ENCODE results near the gene PTGER1.
A peak's percentile ranks its signal among the peaks of the same experiment; 100 is the strongest.

The PTGER1 gene

GRCh38 chr19:14433554-14434501, 41.3 kb downstream of the PTGER1 start:
- Mint-ChIP-seq H3K36me3 (ENCODE audit: low read depth) (peaks cover 9% of the 10 kb centered on the region), H3K4me3 (peak overlapping the region; percentile 82), H3K27ac (peak overlapping the region; percentile 72), H3K27me3 (ENCODE audit: low read depth) (peaks cover 7% of the 10 kb centered on the region), H3K4me1 (ENCODE audit: low read depth) (peaks cover 27% of the 10 kb centered on the region), H3K9me3 (no peaks in the 10 kb centered on the region)
- no peak for DNase-seq (ENCODE audit: low spot score)

DNA sequence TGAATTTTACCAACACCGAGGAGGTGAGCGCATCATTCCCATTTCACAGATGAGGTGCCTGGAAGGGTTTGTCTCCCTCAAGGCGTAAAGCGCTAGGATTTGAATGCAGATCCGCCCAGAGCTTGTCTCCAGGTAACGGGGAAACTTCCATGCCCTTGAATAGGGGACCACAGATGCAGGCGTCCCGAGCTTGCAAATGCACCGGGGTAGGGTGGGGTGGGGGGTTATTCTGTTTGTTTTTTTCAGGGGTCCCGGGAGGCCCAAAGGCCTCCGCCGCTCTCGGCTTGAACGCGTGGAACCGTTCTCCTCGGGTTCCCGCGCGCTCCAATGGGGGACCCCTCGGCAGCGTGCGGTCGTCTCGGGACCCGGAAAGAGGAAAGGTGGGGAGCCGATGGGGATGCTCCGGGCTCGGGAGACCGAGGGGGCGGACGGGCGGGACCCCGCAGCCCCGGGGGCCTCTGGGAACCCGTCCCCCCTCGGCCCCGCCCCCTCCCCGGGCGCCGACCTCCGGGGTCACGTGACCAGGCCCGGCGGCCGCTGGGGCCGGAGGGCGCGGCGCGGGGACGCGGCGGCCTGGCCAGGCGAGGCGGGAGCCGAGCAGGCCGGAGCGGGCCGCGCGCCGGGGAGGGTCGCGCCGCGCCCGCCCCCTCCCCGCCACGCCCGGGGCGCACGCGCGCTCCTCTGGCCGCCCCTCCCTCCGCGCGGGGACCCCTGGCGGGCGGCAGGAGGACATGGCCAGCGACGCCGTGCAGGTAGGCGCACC, 42.2 kb downstream of the PTGER1 start, which contains the start of gene PKN1:
TSS of gene PKN1 (plus strand) at position 516 of the 763 bp plus-strand sequence. CDS start at position 732, 216 bp downstream.
- peaks cover 7% of the 10 kb centered on the region for H3K27me3 Mint-ChIP-seq (ENCODE audit: low read depth)
- peak within 1 kb of the TSS; percentile 88 for H3K27ac Mint-ChIP-seq
- H3K4me3 Mint-ChIP-seq, result peak within 1 kb of the TSS; percentile 87
- peak; percentile 62 for DNase-seq (ENCODE audit: low spot score)
- peaks cover 8% of the 10 kb centered on the region for H3K36me3 Mint-ChIP-seq (ENCODE audit: low read depth)
- H3K9me3 Mint-ChIP-seq, result no peaks in the 10 kb centered on the region
- peaks cover 21% of the 10 kb centered on the region for H3K4me1 Mint-ChIP-seq (ENCODE audit: low read depth)

- Mint-ChIP-seq H3K4me3 (peak overlapping the region; percentile 37), H3K27ac (no peak overlapping the region), H3K27me3 (ENCODE audit: low read depth) (peaks cover 10% of the 10 kb centered on the region), H3K9me3 (no peaks in the 10 kb centered on the region), H3K4me1 (ENCODE audit: low read depth) (peaks cover 21% of the 10 kb centered on the region), H3K36me3 (ENCODE audit: low read depth) (peaks cover 5% of the 10 kb centered on the region)
- no peak for DNase-seq (ENCODE audit: low spot score)
Measured at GRCh38 chr19:14430712-14431111, 44.4 kb downstream of the PTGER1 start.

GRCh38 chr19:14428882-14429416, 46.2 kb downstream of the PTGER1 start:
- Mint-ChIP-seq H3K4me3 (no peak overlapping the region), H3K9me3 (no peaks in the 10 kb centered on the region), H3K4me1 (ENCODE audit: low read depth) (peaks cover 11% of the 10 kb centered on the region), H3K27ac (no peak overlapping the region), H3K36me3 (ENCODE audit: low read depth) (peaks cover 2% of the 10 kb centered on the region), H3K27me3 (ENCODE audit: low read depth) (peaks cover 10% of the 10 kb centered on the region)
- DNase-seq (ENCODE audit: low spot score), result no peak

- Mint-ChIP-seq H3K27ac (no peak overlapping the region), H3K27me3 (ENCODE audit: low read depth) (peaks cover 10% of the 10 kb centered on the region), H3K9me3 (no peaks in the 10 kb centered on the region), H3K36me3 (ENCODE audit: low read depth) (peaks cover under 1% of the 10 kb centered on the region), H3K4me1 (ENCODE audit: low read depth) (peaks cover 9% of the 10 kb centered on the region), H3K4me3 (no peak overlapping the region)
- DNase-seq (ENCODE audit: low spot score), result no peak
Measured at GRCh38 chr19:14427461-14427860, 47.7 kb downstream of the PTGER1 start.

GRCh38 chr19:14425696-14426138, 49.4 kb downstream of the PTGER1 start:
- Mint-ChIP-seq H3K36me3 (ENCODE audit: low read depth) (no peaks in the 10 kb centered on the region), H3K4me1 (ENCODE audit: low read depth) (no peaks in the 10 kb centered on the region), H3K27ac (no peak overlapping the region), H3K27me3 (ENCODE audit: low read depth) (peaks cover 9% of the 10 kb centered on the region), H3K9me3 (no peaks in the 10 kb centered on the region), H3K4me3 (no peak overlapping the region)
- DNase-seq (ENCODE audit: low spot score), result no peak

Measured in T-helper 2 cell treated with Interferon-gamma antibody and Interleukin-4, amounts not matched to agents 5 μg/mL and 100 μg/mL, for 36 hours (primary cell).